Right cardiac atrium (tissue), 5 donors: ENCODE data around the gene TMEM218. TPM values are rescaled to one million over a fixed set of nuclear protein-coding genes. Genes with fewer than 3 reads are reported as not detected.
"Not testable (repeated sequence)": the region's sequence is repeated elsewhere in the genome, so short reads cannot be mapped to it uniquely, and the experiment has no call there.

Experiments
- ATAC-seq, 2 donors: fragments of 200-7000 bp; cut with Tn5 transposase; one replicate each; pipeline versions ENCODE4 v1.8.0 to v1.9.1; 2020; ENCODE audit warnings: moderate library complexity in 2 of 2, mild to moderate bottlenecking in 1 of 2
- DNase-seq, 3 donors: peaks; one replicate each; pipeline ENCODE4 v3.0.0-alpha.2; 2020
- H3K27ac ChIP-seq: one replicate; pipeline ENCODE4 v1.5.1; 2013; ENCODE audit warnings: mild to moderate bottlenecking, low read length, control low read depth, moderate library complexity
- H3K27me3 ChIP-seq: one replicate; pipeline ENCODE4 v1.6.1; 2013; ENCODE audit not compliant: control insufficient read depth, insufficient read depth
- H3K4me1 ChIP-seq: one replicate; pipeline ENCODE4 v1.6.1; 2013; ENCODE audit warnings: low read length; ENCODE audit not compliant: control insufficient read depth, insufficient read depth
- H3K4me3 ChIP-seq: one replicate; pipeline ENCODE4 v1.5.1; 2013; ENCODE audit warnings: low read length, control low read depth
- H3K9me3 ChIP-seq: one replicate; pipeline ENCODE4 v1.6.1; 2013; ENCODE audit warnings: low read length; ENCODE audit not compliant: control insufficient read depth
- WGBS: extraction: QIAGEN DNeasy Blood & Tissue Kit; methylation state at CpG from one replicate; pipeline ENCODE4 v1.1.7; 2013; 5-methylcytosine and 5-hydroxymethylcytosine counted together
- intact Hi-C, 4 donors: fragments of 100-400 bp; cut with DNase I; formaldehyde crosslinking; loops; one replicate each; pipeline versions ENCODE4 v1.11.0 to v1.14.0; 2022 to 2023
- polyA plus RNA-seq: library from polyadenylated mRNA; stranded (reverse); fragments of 200-250 nt; gene quantifications from one replicate; pipeline ENCODE4 v1.2.3, GENCODE V29; 2013
- total RNA-seq, 4 donors: library from RNA; stranded (reverse); fragmentation: NEBNext Ultra II Directional; extraction: Animal tissue kit (Norgen Biotek cat#: 25700); gene quantifications; one replicate each; pipeline ENCODE4 v1.2.1, GENCODE V29; 2021
- donor health status: healthy with polysubstance abuse.
- donor health status: DM: no; HTN: yes; CAD: no.
- donor health status: DM: no; HTN: no; CAD: no.
- donor health status: DM: no; HTN: yes; CAD: no; lungs with severe emphysema.
- donor health status: DM: yes; HTN: yes; CAD: no.

The TMEM218 gene
- total and polyA plus RNA-seq, 5 donors = 11.1 to 14.1 (median 11.8) TPM

DNA sequence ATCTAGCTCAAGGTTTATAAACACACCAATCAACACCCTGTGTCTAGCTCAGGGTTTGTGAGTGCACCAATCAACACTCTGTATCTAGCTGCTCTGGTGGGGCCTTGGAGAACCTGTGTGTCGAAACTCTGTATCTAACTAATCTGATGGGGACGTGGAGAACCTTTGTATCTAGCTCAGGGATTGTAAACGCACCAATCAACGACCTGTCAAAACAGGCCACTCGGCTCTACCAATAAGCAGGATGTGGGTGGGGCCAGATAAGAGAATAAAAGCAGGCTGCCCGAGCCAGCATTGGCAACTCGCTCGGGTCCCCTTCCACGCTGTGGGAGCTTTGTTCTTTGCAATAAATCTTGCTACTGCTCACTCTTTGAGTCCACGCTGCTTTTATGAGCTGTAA is 21.3 kb downstream of the TMEM218 start:
- not testable (repeated sequence) for ATAC-seq

DNA sequence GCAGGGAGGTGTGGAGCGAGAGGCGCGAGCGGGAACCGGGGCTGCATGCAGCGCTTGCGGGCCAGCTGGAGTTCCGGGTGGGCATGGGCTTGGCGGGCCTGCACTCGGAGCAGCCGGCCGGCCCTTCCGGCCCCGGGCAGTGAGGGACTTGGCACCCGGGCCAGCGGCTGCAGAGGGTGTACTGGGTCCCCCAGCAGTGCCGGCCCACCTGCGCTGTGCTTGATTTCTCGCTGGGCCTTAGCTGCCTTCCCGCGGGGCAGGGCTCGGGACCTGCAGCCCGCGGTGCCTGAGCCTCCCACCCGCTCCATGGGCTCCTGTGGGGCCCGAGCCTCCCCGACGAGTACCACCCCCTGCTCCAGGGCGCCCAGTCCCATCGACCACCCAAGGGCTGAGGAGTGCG is 21.9 kb downstream of the TMEM218 start:
- H3K4me1 ChIP-seq, intact Hi-C loops, ATAC-seq, H3K27ac ChIP-seq, H3K9me3 ChIP-seq, H3K27me3 ChIP-seq, DNase-seq, H3K4me3 ChIP-seq: not testable (repeated sequence)
- WGBS = 92% methylated on average over 31 of the region's 31 CpGs

More for the DNA sequence above, 21.3 kb downstream of the TMEM218 start:
- DNase-seq, H3K9me3 ChIP-seq, H3K4me3 ChIP-seq, H3K27me3 ChIP-seq, H3K27ac ChIP-seq, H3K4me1 ChIP-seq: not testable (repeated sequence)
- intact Hi-C loops = loop anchor here in 2 of 4 donors (5.0 to 10.0 kb wide), 7 partner anchors 52 to 345 kb away; no protein-coding TSS in a partner anchor
- WGBS = 73% methylated on average over 10 of the region's 10 CpGs

DNA sequence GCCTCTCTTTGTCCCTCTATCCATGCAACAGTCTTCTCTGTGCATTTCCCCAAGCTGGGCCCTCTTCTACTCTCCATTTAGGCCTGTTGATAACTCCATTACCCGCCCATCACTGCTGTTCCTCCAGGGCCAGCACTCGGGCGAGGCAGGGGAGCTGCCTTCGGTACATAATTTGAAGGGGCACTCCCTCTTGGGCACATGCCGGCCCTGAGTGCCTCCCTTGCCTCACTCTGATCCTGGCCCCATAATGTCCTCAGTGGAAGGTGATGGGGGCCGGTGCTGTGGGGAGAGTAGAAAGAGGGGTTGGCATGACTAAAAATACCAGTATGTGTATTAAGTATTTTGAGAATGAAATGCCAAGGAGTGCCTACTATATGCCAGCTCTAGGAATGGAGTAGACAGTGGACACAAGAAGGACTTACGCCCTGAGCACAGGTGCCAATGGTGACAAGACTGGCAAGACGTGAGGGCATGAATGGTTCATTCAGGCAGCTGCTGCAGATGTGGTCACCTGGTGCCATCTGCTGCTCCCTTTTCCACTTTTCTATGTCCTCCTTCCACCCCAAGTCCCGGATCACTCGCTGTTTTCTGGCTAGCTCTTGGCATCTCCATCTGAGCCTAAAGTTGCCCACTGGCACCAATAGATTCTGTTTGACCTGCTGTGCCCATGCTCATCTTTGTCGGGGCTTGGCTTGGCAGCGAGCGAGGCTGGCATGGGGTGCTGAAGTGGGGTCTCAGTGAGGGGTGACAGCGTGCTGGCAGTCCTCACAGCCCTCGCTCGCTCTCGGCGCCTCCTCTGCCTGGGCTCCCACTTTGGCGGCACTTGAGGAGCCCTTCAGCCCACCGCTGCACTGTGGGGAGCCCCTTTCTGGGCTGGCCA is 22.6 kb downstream of the TMEM218 start:
- DNase-seq = no peak
- no peak overlapping the region for H3K27ac ChIP-seq
- H3K4me1 ChIP-seq = peaks cover 4% of the 10 kb centered on the region
- no peak overlapping the region for H3K4me3 ChIP-seq
- no peaks in the 10 kb centered on the region for H3K9me3 ChIP-seq
- no peaks in the 10 kb centered on the region for H3K27me3 ChIP-seq
- 88% methylated on average over 20 of the region's 20 CpGs for WGBS
- intact Hi-C loops = no loop called here
- no peak for ATAC-seq

DNA sequence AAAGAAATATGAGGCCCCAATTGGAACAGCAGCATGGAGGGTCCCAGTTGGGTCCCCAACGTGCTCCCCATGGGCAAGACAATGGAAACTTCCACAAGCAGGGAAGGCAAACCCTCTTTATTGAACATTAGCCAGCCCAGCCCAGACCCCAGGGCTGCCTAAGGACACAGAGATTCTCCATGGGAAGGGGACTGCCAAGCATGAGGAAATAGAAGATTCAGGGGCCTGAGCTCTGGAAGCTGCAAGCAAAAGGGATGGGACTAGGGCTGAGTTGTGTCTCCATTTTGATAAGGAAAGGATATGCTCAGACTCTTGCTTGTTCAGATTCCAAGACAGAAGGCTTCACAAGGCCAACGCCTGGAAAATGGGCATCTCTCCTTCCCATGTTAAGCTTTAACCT is 23.3 kb downstream of the TMEM218 start:
- Histone ChIP-seq H3K27me3 (no peaks in the 10 kb centered on the region), H3K27ac (no peak overlapping the region), H3K4me3 (no peak overlapping the region), H3K9me3 (no peaks in the 10 kb centered on the region), H3K4me1 (peaks cover 4% of the 10 kb centered on the region)
- DNase-seq (no peak), ATAC-seq (no peak)
- intact Hi-C loops = no loop called here
- WGBS = 69% methylated on average over 2 of the region's 2 CpGs

DNA sequence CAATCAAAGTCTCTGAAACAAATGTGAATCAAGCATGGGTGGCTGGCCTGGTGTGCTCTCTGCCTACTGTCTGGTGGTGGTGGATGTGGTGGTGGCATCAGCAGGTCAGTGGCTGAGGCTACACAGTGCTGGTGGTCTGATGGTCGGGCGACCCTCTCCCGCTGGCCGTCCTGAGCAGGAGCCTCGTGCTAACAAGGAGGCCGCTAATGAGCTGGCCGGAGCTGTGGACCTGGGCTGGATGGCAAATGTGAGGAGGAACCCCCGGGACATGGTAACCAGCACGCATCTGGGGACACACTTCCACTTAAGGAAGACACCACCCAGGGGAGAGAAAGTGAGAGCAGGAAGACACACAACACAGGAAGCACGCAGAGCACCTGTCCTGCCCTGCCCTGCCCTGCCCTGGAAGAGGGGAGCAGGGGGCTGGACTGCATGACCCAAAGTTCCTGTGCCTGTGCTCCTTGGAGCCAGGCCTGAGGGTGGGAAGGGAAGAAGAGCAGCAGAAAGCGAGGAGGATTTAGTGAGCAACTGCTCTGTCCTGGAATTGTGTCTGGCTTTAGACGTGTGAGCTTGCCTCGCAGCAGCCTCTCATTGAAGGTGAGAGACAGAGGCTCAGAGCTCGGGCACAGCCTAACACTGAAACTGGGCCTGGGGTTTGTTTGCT is 24.7 kb downstream of the TMEM218 start:
- intact Hi-C loops = no loop called here
- 82% methylated on average over 14 of the region's 14 CpGs for WGBS
- Histone ChIP-seq H3K9me3 (no peaks in the 10 kb centered on the region), H3K4me1 (peaks cover 4% of the 10 kb centered on the region), H3K27ac (no peak overlapping the region), H3K4me3 (no peak overlapping the region), H3K27me3 (no peaks in the 10 kb centered on the region)
- no peak for DNase-seq
- no peak for ATAC-seq

DNA sequence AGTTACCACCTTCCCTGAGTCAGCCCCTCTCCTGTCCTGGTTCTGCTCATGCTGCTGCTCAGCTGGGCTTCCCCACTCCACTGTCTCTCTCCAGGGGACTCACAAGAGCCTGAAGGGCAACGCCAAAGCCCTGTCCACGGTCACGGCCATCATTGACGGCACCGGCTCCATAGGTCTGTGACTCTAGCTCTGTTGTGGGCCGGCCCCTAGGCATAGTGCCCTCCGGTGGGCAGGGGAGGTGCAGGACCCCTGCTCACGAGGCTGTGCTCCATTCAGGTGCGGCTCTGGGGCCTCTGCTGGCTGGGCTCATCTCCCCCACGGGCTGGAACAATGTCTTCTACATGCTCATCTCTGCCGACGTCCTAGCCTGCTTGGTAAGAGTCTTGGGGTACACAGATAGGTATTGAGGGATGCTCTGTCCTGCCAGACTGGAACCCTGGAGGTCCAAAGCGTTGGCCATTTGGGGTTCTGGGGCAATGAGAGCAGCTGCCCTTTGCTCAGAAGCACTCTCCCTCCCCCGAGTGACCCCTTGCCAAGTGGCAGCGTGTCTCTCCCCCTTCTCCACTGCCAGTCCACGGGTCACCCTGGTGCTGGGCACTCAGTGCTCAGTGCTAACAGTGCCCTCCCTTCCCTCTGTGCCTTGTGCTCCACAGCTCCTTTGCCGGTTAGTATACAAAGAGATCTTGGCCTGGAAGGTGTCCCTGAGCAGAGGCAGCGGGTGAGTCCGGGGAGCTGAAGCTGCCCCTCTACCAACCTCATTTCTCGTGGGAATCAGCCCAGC is 25.9 kb downstream of the TMEM218 start:
- no peak for ATAC-seq
- no peaks in the 10 kb centered on the region for H3K9me3 ChIP-seq
- no peak overlapping the region for H3K27ac ChIP-seq
- no peak for DNase-seq
- no peak overlapping the region for H3K4me3 ChIP-seq
- intact Hi-C loops = no loop called here
- H3K27me3 ChIP-seq = no peaks in the 10 kb centered on the region
- H3K4me1 ChIP-seq = no peaks in the 10 kb centered on the region
- 77% methylated on average over 20 of the region's 20 CpGs for WGBS

DNA sequence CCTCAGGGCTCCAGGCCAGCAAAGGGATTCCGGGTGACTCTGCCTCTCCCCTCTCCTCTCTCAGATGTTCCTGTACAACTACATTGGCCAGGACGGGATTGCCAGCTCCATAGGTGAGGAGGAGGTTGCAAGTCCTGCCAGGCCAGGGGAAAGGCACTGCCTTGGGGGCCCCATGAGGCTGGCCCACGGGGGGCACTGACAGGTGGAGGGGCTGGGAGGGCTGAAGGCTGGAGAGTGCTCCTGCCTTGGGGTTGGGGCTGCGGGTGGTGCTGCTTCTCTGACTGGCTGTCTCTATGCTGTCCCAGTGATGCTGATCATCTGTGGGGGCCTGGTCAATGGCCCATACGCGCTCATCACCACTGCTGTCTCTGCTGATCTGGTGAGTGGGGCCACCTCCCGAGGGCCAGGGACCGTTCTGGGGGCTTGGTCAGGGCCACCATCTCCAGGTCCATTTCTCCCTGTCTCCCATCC is 26.6 kb downstream of the TMEM218 start:
- H3K4me1 ChIP-seq = no peaks in the 10 kb centered on the region
- no peak overlapping the region for H3K4me3 ChIP-seq
- H3K9me3 ChIP-seq = no peaks in the 10 kb centered on the region
- no peak for DNase-seq
- no peak overlapping the region for H3K27ac ChIP-seq
- intact Hi-C loops = no loop called here
- 82% methylated on average over 8 of the region's 8 CpGs for WGBS
- ATAC-seq = no peak
- H3K27me3 ChIP-seq = no peaks in the 10 kb centered on the region

DNA sequence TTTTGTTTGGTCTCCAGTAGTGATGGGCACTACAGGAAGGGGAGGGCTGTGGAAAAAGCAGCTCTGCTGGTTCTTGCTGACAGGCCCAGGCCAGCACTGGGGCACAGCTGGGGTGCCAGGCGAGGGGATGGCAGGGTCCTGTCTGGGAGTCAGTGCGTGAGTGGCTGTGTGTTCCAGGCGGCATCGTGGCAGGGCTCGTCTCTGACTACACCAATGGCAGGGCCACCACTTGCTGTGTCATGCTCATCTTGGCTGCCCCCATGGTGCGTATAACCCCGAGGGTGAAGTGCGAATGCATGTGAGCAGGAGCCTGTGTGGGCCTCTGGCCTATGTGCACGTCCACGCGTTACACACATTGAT is 27.4 kb downstream of the TMEM218 start:
- intact Hi-C loops = no loop called here
- H3K9me3 ChIP-seq = no peaks in the 10 kb centered on the region
- no peaks in the 10 kb centered on the region for H3K27me3 ChIP-seq
- WGBS = 94% methylated on average over 11 of the region's 11 CpGs
- no peak for ATAC-seq
- no peaks in the 10 kb centered on the region for H3K4me1 ChIP-seq
- H3K4me3 ChIP-seq = no peak overlapping the region
- no peak overlapping the region for H3K27ac ChIP-seq
- no peak for DNase-seq

DNA sequence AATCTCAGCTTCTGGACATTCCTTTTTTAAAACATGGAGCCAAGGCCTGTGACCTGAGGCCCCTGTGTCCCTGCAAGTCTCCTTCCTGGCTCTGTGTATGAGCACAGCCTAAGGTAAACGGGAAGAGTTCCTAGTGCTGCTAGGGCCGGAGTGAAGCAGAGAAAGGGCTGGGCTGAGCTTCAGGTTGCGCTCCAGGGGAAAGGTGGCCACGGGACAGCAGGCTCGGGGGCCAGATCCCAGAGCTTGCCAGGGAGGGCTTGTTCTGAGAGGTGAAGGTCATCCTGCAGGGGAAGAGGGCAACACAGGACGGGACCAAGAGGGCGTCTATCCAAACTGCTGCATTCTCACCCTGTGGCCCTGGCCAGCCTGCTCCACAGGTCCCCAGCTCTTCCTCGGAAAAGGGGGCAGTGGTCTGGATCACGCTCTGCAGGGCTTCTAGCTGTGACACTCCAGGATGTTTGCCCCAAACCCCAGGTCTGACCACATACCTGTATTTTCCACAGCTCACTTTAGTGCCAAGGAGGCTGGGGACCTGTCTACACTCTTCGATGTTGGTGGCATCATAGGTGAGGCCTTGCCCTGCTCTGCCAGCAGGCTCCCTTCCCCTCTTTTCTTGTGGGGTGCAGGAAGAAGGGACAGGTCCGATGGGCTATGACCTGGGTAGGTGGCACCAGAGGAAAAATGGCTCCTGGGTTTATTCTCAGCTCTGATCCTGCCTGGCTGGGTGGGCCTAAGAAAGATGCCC is 27.9 kb downstream of the TMEM218 start:
- H3K27ac ChIP-seq = no peak overlapping the region
- WGBS = 78% methylated on average over 11 of the region's 11 CpGs
- H3K9me3 ChIP-seq = no peaks in the 10 kb centered on the region
- DNase-seq = no peak
- H3K27me3 ChIP-seq = no peaks in the 10 kb centered on the region
- H3K4me1 ChIP-seq = no peaks in the 10 kb centered on the region
- intact Hi-C loops = no loop called here
- ATAC-seq = no peak
- H3K4me3 ChIP-seq = no peak overlapping the region

DNA sequence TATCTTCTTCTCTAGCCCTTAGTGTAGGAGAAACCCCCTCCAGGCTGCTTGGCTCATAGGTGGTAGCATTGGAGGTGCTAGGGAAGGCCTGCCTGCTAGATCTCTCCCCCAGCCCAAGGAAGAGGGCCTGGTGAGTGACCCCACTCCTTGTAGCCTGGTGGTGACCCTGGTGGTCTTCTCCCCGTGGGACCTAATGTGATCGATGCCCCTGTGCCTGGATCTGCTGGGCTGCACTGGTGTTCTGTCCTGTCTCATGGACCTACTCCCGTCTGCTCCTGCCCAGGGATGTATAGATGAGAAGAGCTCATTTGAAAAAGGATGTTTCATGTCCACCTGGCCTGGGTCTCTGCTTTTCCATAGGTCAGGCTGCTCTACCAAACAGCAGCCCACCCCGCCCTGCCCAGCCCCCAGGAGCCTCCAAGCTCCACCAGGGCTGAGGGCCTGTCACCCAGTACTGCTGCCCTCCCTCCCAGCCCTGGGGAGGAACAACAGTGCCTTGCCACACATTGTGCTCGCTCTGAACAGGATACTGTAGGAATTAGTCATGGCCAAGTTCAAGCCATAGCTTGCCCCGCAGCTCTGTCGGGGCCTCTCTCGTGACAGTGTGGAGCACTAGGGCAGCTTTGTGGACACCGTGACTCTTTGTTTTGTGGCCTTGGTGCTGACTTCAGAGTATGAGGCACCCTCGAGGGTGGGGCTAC is 28.7 kb downstream of the TMEM218 start:
- Histone ChIP-seq H3K9me3 (no peaks in the 10 kb centered on the region), H3K27ac (no peak overlapping the region), H3K27me3 (no peaks in the 10 kb centered on the region), H3K4me3 (no peak overlapping the region), H3K4me1 (no peaks in the 10 kb centered on the region)
- DNase-seq (no peak), ATAC-seq (no peak)
- 80% methylated on average over 10 of the region's 10 CpGs for WGBS
- intact Hi-C loops = no loop called here
